ENCODE data around the gene USP37.

Gene USP37

GRCh38 chr2:218568190-218569037 is at the start of gene USP37, which contains the start of gene CNOT9:
Gene USP37 (minus strand): TSS chr2:218568351. CDS start chr2:218558653, 9,698 bp downstream.
Gene CNOT9 (plus strand): TSS chr2:218568839. CDS start chr2:218568955, 116 bp downstream.
- DNase-seq (ENCODE audit: low read depth in 4 of 4, low spot score in 1 of 4), result peak; percentile 100

DNA sequence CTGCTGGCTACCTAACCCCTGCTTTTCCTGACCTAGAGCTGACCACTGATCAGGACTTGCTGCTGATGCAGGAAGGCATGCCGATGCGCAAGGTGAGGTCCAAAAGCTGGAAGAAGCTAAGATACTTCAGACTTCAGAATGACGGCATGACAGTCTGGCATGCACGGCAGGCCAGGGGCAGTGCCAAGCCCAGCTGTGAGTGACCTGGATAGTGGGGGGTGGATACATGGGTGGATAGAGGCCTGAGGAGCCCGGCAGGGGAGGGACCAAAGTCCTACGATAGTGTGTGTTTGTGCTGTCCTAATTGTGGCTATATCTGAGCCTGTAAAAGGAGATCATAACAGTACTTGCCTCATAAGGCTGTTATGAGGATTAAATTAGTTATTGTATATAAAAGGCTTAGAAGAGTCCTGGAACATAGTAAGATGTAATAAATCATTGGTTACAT is 47.7 kb upstream of the USP37 start:
- DNase-seq (ENCODE audit: low read depth in 4 of 4, low spot score in 1 of 4), result no peak

DNA sequence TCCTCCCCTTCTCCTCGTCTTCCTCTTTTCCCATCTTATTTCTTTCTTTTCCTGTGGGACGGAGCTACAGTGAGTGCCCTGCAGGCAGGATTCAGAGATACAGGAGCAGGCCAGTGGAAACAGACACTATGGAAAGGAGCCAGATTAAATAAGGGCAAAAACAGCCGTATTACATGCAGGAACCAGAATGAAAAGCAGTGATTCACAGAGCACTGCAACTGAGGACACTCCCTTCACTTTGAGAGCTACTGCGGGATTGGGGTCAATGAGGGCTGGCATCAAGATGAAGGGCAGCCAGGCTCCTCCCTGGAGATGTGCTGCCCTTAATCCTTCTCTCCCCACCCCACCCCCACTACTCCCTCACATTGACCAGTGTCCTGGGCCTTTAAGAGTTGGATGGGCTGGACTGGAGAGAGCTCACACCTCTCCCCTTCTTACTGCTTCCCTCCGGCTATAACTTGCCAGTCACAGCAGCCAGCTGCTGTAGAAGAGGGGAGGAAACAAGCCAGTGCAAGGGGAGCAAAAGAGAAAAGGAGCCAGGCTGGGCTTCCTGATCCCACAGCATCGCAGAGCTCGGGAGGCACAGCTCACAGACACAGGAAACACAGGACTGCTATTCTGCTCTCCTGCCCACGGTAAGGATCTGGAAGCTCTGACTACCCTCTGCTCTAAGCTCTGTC is 39.4 kb upstream of the USP37 start, which contains the start of gene PLCD4:
PLCD4 (plus strand) TSS at position 464 of the 680 bp plus-strand sequence. CDS start 7,841 bp downstream, outside the sequence.
- no peak for DNase-seq (ENCODE audit: low read depth in 4 of 4, low spot score in 1 of 4)

DNA sequence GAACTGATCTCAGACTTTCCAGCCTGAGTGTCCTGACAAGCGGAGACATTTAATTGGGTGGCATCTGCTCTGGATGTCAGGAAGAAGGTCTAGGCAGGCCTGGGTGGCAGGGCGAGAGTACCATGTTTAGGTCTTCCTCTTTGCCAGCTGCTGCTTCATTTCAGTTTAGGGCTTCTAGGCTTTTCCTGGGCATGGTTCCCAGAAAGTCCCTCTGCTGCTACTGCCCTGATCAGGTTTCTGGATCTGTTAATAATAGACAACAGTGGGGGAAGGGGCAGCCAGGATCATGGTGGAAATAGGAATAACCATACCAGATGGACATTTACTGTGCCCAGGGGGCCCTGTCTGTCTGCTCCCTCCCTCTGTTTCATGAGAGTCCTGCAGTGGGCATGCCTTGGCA is 37.3 kb upstream of the USP37 start:
- no peak for DNase-seq (ENCODE audit: low read depth in 4 of 4, low spot score in 1 of 4)

- DNase-seq (ENCODE audit: low read depth in 4 of 4, low spot score in 1 of 4), result no peak
Measured at GRCh38 chr2:218585541-218585940, 17.4 kb upstream of the USP37 start.

- no peak for DNase-seq (ENCODE audit: low read depth in 4 of 4, low spot score in 1 of 4)
Measured at GRCh38 chr2:218583983-218584850, 16.1 kb upstream of the USP37 start.

GRCh38 chr2:218582076-218582475 is 13.9 kb upstream of the USP37 start:
- DNase-seq (ENCODE audit: low read depth in 4 of 4, low spot score in 1 of 4), result no peak

- DNase-seq (ENCODE audit: low read depth in 4 of 4, low spot score in 1 of 4), result no peak
Measured at GRCh38 chr2:218578272-218578877, 10.2 kb upstream of the USP37 start.

- no peak for DNase-seq (ENCODE audit: low read depth in 4 of 4, low spot score in 1 of 4)
Measured at GRCh38 chr2:218577482-218578220, 9.5 kb upstream of the USP37 start.

GRCh38 chr2:218576854-218577253 is 8.7 kb upstream of the USP37 start:
- no peak for DNase-seq (ENCODE audit: low read depth in 4 of 4, low spot score in 1 of 4)

- no peak for DNase-seq (ENCODE audit: low read depth in 4 of 4, low spot score in 1 of 4)
Measured at GRCh38 chr2:218570850-218571249, 2.7 kb upstream of the USP37 start.

DNA sequence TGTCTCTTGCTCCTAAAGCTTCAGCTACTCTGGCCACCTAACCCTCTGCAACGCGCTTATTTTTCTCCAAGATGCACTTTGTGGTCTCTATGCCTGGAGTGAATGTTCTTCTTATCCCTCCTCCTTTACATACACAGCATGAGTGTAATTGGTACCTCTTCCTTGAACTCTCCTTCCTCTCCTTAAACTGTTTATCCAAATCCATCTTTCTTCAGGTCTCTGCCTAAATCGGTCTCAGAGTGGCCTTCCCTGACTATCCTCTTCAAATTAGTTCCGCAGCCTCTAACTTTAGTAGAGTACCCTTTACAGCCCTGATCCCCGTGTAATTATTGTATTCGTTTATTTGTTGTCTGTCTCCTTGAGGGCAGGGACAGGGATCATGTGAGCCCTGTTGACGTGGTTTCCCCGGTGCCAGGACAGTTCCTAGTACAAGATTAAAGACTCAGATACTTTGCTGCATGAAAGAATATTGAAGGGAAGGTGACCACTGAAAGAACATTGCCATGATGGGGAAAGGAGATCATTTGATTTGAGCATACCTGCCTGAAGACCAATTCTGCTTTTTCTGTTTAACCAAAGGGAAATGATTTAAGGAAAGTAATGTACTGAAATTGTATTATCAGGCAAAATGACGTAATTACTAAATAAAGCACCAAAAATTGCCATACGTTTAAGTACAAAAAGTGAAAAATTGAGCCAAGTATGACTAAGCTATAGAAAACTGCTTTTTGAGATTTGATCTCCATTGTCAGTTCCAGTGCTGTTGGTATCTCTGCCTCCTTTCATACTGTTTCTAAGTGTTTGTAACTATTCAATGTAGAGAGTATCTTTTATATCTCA is 1.7 kb upstream of the USP37 start:
- no peak for DNase-seq (ENCODE audit: low read depth in 4 of 4, low spot score in 1 of 4)

- peak; percentile 16 to 58 (median 30) for DNase-seq (ENCODE audit: low read depth in 4 of 4, low spot score in 1 of 4)
Measured at GRCh38 chr2:218569038-218569431, 884 bp upstream of the USP37 start.

DNA sequence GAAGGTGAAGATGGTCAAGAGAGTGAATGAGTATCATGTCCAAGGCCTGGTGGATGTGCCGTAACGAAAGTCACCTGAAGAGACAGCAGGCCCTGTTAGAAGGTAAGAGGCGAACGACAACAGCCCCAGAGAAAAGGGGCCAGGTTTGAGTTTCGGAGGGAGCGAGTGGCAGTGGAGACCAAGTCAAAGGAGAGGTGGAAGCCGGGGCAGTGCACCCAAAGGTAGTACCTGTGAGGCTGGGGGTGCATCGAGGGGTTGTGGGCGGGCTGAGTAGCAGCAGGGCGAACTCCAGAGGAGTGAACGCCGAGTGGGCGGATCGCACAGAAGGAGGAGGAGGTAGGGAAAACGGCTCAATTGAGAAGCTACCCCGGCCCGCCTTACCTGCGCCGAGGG is 358 bp downstream of the USP37 start:
- peak in 1 of 4 experiments; percentile 46 for DNase-seq (ENCODE audit: low read depth in 4 of 4, low spot score in 1 of 4)

- no peak for DNase-seq (ENCODE audit: low read depth in 4 of 4, low spot score in 1 of 4)
Measured at GRCh38 chr2:218566296-218566695, 1.9 kb downstream of the USP37 start.

- no peak for DNase-seq (ENCODE audit: low read depth in 4 of 4, low spot score in 1 of 4)
Measured at GRCh38 chr2:218564056-218564455, 4.1 kb downstream of the USP37 start.

DNA sequence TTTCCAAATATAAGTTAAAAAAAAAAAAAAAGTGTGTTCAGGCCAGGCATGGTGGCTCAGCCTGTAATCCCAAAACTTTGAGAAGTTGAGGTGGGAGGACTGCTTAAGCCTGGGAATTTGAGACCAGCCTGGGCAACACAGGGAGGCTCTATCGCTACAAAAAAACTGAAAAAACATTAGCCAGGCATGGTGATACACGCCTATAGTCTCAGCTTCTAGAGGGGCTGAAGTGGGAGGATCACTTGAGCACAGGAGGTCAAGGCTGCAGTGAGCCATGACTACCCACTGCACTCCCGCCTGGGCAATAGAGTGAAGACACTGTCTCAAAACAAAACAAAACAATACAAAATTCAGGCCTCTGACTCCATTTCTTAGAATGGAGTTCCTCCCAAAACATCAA is 9.2 kb downstream of the USP37 start:
- no peak for DNase-seq (ENCODE audit: low read depth in 4 of 4, low spot score in 1 of 4)

DNA sequence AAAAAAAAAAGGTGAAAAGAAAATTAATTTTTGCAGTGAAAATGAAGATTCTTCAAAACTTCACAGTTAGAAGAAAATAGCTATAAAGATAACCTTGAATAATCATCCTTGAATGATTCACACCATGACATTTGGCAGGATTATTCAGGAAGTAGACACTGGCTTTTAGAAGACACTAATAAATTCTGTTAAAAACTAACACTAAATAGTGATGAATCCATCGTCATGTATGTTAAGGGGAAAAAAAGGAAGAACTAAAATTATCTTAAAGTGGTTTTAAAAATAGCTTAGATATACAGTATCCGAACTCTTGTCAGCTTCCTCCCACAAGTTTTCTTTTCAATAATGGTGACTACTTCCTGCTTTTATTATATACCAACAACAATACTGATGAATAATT is 10.2 kb downstream of the USP37 start:
- no peak for DNase-seq (ENCODE audit: low read depth in 4 of 4, low spot score in 1 of 4)

- DNase-seq (ENCODE audit: low read depth in 4 of 4, low spot score in 1 of 4), result no peak
Measured at GRCh38 chr2:218555527-218555926, 12.6 kb downstream of the USP37 start.

Measured in stimulated activated CD4-positive, alpha-beta T cell treated with anti-CD3 and anti-CD28 coated beads, Interleukin-1b, Interleukin-23, amount 100 ng/mL, for 24 hours (primary cell).